Activated CD4-positive, CD25-positive, alpha-beta regulatory T cell treated with anti-CD3 and anti-CD28 coated beads, Interleukin-2, amount 50 U/mL, for 16 hours (primary cell): ENCODE results near the gene EVI5L.
"Not testable (repeated sequence)": the region's sequence is repeated elsewhere in the genome, so short reads cannot be mapped to it uniquely, and the experiment has no call there.

Source experiments
- DNase-seq: peaks from one replicate; pipeline ENCODE4 v3.0.0-alpha.2; 2020; ENCODE audit warnings: low read depth, low spot score

The EVI5L gene

DNA sequence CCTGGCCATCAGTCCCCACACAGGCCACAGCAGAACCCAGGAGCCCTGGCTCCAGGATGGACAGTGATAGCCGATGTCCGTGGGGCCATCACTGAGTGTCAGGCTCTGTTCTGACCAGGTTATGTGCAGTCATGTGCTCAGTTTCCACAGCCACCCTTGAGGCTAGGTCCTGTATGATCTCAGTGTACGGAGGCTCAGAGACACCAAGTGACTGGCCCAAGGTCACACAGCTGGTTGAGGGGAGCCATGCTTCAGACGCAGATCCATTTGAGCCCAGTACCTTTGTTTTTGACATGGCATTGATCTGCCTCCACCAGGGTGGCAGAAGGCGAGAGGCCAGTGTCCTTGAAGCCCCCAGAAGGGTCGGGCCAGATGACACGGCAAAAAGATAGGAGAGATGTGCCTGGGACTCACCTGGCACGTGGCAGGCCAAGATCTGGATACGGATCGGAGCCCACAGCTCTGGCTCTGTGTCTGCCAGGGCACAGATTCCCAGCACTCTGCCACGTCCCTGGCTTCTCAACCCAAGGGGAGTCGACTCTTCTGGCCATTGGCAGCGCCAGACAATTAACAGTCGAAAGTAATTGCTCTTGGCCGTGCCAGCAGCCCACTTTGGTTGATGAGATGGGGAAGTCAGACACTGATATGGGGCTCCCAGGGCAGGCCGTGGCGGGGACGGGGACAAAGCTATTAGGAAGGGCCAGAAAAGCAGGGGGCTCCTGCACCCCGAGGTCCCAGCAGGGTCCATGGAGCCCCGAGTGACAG lies 15.6 kb downstream of the EVI5L start:
- no peak for DNase-seq

DNA sequence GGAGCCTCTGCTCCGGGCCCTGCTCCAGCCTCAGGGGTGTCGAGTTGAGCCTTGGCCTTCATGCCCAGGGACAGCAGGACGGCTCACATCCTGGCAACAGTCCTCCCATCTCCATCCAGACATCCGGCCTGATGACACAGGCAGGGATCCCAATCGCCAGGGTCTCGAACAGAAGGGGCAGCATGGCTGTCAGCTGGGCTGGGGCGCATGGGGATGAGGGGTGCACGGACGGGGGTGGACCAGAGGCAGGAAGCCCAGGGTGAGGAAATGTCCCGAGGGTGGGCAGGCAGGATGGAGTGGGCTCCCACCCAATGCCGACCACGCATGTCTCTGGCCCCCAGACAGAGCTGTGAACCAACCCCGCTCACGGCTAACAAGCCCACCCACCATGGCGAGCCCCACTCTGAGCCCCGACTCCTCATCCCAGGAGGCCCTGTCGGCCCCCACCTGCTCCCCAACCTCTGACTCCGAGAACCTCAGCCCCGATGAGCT lies 16.2 kb downstream of the EVI5L start:
- DNase-seq = no peak

DNA sequence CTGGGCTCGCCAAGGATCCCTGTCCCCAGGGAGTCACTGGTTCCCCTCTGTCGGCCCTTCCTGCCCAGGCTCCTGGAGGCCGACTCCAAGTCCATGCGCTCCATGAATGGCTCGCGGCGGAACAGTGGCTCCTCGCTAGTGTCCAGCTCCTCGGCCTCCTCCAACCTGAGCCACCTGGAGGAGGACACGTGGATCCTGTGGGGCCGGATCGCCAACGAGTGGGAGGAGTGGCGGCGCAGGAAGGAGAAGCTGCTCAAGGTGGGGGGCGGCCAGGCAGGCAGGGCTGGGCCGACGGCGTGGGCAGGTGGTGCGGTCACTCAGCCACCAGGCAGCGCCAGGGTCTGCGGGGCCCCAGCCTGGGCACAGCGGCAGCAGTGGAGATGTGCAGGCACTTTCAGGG lies 17.6 kb downstream of the EVI5L start:
- no peak for DNase-seq

- DNase-seq = no peak
Observed at GRCh38 chr19:7848779-7849457, 18.9 kb downstream of the EVI5L start.

DNA sequence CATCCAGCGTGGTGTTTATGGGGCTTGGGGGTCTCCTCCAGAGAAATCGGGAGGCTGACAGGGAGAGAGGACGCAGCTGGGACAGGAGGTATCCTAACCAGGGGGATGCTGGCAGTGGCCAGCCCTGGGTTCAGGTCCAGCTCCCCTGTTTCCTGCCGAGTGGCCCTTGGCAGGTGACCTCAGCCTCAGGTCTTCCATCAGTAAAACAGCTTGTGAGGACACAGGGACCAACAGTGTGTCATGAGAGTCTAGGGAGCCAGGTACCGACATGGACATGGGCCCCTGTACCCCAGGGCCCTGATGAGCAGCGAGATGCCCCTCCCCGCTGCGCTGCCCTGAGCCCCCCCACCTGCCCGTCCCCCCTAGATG lies 19.6 kb downstream of the EVI5L start:
- no peak for DNase-seq

DNA sequence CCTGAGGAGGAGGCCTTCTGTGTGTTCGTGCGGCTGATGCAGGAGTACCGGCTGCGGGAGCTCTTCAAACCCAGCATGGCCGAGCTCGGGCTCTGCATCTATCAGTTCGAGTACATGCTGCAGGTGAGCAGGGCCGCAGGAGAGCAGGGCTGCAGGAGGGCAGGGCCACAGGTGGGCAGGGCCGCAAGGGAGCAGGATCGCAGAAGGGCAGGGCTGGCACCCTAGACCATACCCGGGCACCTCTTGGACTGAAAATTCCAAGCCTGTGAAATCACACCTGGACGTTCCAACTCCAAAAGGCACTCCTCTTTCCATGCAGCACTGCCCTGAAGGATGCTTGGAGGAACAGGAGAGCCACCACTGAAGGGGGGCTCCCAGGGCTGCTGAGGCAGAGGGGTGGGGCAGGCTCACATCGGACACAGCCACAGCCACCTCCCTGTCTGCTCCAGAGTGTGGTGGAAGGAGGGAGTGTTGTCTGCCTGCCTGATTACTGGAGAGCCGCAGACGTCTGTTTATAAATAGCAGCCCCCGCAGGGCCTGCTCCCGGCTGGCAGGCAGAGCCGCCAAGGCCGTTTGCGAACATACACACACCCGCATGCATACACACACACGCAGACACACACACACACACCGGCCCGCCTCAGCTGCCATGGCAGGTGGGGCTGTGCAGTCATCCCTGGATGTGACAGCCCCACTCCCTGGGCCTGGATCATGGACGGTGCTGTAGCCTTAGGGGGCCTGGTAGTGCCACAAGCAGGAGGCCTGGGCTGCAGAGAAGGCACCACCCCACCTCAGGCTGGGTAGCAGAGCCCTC lies 20.2 kb downstream of the EVI5L start:
- no peak for DNase-seq

DNA sequence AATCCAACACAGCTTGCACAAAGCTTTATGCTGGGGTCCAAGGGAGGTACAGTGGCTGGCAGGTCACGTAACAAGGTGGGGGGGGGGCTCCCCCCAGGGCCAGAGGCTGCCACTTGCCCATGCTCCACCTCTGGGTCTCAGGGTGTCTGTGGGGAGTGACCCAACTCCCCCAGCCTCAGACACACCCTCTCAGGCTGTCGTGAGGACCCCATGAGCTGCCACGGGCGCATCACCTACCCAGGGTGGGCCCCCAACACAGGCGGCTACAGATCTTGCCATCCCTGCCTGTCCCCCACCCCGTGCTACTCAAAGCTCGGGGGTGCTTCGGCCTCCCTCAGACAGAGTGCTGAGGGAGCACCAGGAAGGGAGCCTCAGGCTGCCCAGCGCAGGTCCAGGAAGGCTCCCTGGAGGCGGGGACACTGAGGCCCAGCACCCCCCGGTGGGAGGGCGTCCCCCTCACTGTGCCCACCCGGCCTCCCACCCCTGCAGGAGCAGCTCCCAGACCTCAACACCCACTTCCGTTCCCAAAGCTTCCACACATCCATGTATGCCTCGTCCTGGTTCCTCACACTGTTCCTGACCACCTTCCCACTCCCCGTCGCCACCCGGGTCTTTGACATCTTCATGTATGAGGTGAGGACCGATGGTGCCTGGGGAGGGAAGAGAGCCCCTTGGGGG lies 21.1 kb downstream of the EVI5L start:
- DNase-seq = no peak

GRCh38 chr19:7851623-7852500 lies 21.8 kb downstream of the EVI5L start:
- DNase-seq = no peak

- no peak for DNase-seq
Observed at GRCh38 chr19:7852851-7853769, 23.1 kb downstream of the EVI5L start.

GRCh38 chr19:7853770-7854128 lies 23.7 kb downstream of the EVI5L start:
- DNase-seq = no peak

DNA sequence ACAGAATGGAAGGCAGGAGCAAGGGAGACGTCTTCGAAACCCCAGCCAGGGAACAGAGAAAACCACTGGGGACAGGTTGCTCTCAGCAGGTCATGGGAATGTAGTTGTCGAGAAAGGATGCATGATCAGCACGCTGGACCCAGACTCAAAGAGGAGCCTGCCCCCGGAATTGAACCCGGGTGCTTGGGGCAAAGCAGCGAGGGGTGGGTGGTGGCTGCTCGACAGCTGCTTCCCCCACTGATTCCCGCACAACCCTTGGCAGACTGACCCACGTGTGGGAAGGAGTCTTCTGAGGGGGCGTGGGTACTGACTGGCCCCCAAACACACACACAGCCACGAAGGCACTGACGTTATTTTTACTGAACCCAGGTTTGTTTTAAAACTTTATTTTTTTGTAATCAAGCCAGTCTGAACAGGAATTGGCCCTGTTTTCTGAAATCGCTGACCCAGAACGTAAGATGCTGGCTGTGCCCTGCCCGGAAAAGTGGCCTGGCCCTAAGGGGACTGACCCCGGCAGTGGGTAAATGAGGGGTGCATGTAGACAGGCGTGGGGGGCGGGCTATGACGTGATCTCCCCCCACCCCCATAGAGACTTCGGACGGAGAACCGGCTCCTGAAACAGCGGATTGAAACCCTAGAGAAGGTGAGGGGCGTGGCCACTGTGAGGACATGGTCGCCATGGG lies 25.5 kb downstream of the EVI5L start:
- DNase-seq = no peak

DNA sequence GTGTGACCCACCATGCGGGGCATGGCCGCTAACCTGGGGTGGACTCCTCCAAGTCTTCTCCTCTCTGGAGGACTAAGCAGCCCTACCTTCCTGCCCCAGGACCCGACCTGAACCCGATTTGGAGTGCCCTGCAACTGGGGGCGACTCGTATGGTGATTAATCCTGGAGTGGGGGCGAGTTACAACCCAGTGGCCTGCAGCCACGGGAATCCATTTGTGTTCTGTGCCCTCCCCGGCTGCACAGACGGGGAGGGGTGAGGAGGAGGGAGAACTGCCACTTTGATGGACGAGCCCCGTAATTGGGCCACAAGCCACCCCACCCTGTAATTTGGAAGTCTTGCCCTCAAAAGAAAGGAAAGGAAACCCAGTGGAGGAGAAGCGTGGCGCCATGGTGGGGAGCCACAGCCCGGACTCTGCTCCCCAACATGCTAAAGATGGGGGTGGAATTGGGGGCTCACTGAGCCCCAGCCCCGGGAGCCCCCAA lies 26.1 kb downstream of the EVI5L start:
- no peak for DNase-seq

DNA sequence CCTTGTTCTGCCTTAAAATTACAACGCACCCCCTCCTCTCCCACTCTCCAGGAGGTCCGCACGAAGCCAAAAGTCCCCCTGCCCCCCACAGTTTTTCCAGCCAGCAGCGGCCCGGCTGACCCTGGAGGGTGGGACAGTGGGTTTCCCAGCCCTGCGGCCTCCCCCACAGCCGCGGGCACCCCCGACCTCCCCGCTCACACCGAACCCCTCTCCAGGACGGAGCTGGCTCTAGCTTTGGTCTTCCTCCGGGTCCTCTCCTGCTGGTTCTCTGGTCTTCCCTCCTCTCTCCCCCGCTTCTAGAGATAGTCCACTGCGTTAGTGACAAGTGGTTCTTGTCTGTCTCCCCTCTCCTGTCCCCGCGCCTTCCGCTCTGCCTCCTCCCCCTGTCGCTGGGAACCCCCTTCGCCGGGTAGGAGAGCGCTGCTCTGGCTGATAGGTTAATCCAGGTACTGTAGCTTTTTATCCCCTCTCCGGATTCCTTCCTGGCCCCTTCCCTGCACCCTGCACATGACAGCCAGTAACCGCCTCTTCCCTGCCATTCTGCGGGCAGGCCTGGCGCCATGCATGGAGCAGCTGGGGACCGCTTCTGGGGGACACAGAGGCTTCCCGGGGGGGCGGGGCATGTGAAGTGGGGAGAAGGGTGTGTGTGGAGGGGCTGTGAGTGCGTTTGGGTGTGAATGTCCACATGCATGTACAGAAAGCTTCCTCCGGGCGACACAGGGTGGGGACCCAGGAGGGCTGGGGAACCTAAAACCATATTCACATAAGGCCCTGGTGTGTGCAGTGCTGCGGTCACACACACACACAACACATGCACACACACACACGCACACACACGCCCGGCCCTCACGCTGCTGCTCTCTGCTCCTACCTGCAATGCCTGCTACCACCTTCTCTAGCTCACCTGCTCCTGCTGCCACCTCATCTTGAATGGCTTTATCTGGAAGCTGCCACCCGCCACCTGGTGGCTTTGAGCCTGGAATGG lies 27.0 kb downstream of the EVI5L start:
- no peak for DNase-seq

- DNase-seq = no peak
Observed at GRCh38 chr19:7857727-7858108, 27.7 kb downstream of the EVI5L start.

DNA sequence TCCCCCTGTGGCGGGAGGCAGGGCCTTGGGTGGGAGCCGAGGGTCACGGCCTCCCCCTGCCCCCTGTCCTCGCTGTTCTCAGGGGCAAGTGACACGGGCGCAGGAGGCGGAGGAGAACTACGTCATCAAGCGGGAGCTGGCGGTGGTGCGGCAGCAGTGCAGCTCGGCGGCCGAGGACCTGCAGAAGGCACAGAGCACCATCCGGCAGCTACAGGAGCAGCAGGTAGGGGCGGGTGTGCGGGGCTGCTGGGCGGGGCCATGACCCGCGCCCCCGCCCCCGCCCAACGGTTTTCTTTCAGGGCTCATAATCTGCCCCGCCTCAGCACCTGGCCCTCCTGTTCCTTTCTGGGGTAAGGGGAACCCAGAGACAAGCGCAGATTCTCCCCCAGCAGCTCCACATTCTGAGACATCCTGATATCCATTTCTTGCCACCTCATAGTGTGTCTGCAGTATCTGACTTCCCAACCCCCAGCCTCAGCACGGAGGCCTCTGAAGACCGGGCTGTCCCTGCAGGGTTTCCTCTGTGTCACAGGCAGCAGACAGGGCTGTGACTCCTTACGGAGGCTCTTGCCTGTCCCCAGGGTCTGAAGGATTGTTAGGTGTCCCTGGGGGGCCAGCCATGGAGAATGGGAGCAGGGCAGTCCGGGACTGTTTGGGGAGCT lies 28.2 kb downstream of the EVI5L start:
- DNase-seq = no peak

DNA sequence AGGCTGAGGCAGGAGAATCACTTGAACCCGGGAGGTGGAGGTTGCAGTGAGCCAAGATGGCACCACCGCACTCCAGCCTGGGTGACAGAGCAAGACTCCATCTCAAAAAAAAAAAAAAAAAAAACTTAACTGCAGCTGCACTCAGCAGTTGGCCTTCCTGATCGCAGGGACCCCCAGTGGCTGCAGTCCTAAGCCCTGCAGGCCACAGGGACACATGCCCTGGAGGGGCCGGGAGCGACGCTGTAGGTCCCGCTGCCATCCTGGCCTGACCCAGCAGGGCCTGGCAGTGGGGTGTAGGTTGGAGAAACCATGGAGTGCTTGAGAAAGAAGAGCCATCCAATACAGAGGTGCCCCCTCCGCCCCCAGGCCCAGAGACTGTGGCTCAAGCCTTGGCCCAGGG lies 29.1 kb downstream of the EVI5L start:
- DNase-seq = not testable (repeated sequence)
